ENCODE results near the gene NHSL1. TPM values are rescaled to one million over a fixed set of nuclear protein-coding genes. Genes with fewer than 3 reads are reported as not detected.

Gene NHSL1
- total and polyA plus RNA-seq, 9 of the 15 experiments (the other 6 are each of a cell fraction or from before 2014, with no cell fraction given): 0.09 to 0.20 TPM; not detected in 7

GRCh38 chr6:138387577-138388368 is 111.5 kb downstream of the NHSL1 start:
- WGBS (ENCODE audit: insufficient coverage, low coverage, missing lambda C conversion rate): 19% methylated on average over 8 of the region's 8 CpGs

More at GRCh38 chr6:138387577-138388368, 111.5 kb downstream of the NHSL1 start:
- in situ Hi-C loops (cut with MboI): no loop called here
- no peak for DNase-seq (ENCODE audit: extremely low read depth in 1 of 4, low spot score in 3 of 4)
- CTCF ChIA-PET (ENCODE audit: low intra/inter-chr PET ratio): interaction anchor here (0.7 kb wide), 1 partner anchor 122 kb away, joined by 3 read pairs; no protein-coding TSS in a partner anchor
- no peaks in the 10 kb centered on the region for H3K79me2 ChIP-seq (ENCODE audit: control insufficient read depth, insufficient read depth, low read length)
- peak; percentile 61 for FAIRE-seq
- BruUV-seq (replicated peaks): no TSS peak
- H3K36me3 ChIP-seq (ENCODE audit: control insufficient read depth, insufficient read depth, low read length): no peaks in the 10 kb centered on the region
- H3K4me3 ChIP-seq: no peak overlapping the region
- H3K27me3 ChIP-seq (ENCODE audit: control insufficient read depth in 2 of 2, insufficient read depth in 2 of 2, low read length in 2 of 2): peaks cover 8 to 14% of the 10 kb centered on the region in 2 experiments; a peak in 4 of 5 replicates
- H2AFZ ChIP-seq (ENCODE audit: low read depth, low read length): no peak overlapping the region
- TF ChIP-seq PRDM10 (IDR thresholded peaks at IDR 0.05; ENCODE audit: partially characterized antibody) (no peak), ZFP36 (IDR thresholded peaks at IDR 0.05; ENCODE audit: low read depth, low read length, partially characterized antibody) (peak; percentile 8), FIP1L1 (IDR thresholded peaks at IDR 0.05; ENCODE audit: low read depth, low read length, poor library complexity, severe bottlenecking) (no peak)
- H3K27ac ChIP-seq (ENCODE audit: extremely low read depth, low read depth, low read length): no peak overlapping the region
- no peaks in the 10 kb centered on the region for H3K4me1 ChIP-seq (replicated peaks in 1 of 2; ENCODE audit: control insufficient read depth in 2 of 2, insufficient read depth in 2 of 2, low read length in 2 of 2)
- no peaks in the 10 kb centered on the region for H3K9me1 ChIP-seq (ENCODE audit: control insufficient read depth, insufficient read depth, low read length)
- H4K20me1 ChIP-seq (replicated peaks; ENCODE audit: control insufficient read depth, insufficient read depth, low read length): no peaks in the 10 kb centered on the region
- H3K9me3 ChIP-seq (replicated peaks; ENCODE audit: control insufficient read depth, insufficient read depth, low read depth, low read length): no peaks in the 10 kb centered on the region
- no peak overlapping the region for H3K4me2 ChIP-seq (ENCODE audit: insufficient read depth, low read length)
- POLR2A ChIA-PET: no interaction called here
- intact Hi-C loops (cut with micrococcal nuclease): no loop called here
- H3K9ac ChIP-seq (ENCODE audit: insufficient read depth in 1 of 2, low read depth in 2 of 2, low read length in 2 of 2): no peak overlapping the region
- ATAC-seq: no peak

All from K562 (cell line).